T-helper 2 cell treated with Interferon-gamma antibody and Interleukin-4, amounts not matched to agents 5 μg/mL and 100 μg/mL, for 36 hours (primary cell): ENCODE data around the gene BBS1.

Experiments
- DNase-seq: peaks from one replicate; pipeline ENCODE4 v3.0.0; 2021; ENCODE audit warnings: low spot score
- H3K27ac Mint-ChIP-seq: one replicate; pipeline ENCODE4 v1.8.0; 2021; ENCODE audit warnings: mild to moderate bottlenecking, mixed read lengths
- H3K27me3 Mint-ChIP-seq: one replicate; pipeline ENCODE4 v1.8.0; 2021; ENCODE audit warnings: low read depth, mixed read lengths
- H3K36me3 Mint-ChIP-seq: one replicate; pipeline ENCODE4 v1.8.0; 2021; ENCODE audit warnings: low read depth, mixed read lengths
- H3K4me1 Mint-ChIP-seq: one replicate; pipeline ENCODE4 v1.8.0; 2021; ENCODE audit warnings: low read depth, mixed read lengths
- H3K4me3 Mint-ChIP-seq: one replicate; pipeline ENCODE4 v1.8.0; 2022; ENCODE audit warnings: mild to moderate bottlenecking, moderate library complexity, mixed read lengths
- H3K9me3 Mint-ChIP-seq: one replicate; pipeline ENCODE4 v1.8.0; 2021; ENCODE audit warnings: mixed read lengths

The BBS1 gene

DNA sequence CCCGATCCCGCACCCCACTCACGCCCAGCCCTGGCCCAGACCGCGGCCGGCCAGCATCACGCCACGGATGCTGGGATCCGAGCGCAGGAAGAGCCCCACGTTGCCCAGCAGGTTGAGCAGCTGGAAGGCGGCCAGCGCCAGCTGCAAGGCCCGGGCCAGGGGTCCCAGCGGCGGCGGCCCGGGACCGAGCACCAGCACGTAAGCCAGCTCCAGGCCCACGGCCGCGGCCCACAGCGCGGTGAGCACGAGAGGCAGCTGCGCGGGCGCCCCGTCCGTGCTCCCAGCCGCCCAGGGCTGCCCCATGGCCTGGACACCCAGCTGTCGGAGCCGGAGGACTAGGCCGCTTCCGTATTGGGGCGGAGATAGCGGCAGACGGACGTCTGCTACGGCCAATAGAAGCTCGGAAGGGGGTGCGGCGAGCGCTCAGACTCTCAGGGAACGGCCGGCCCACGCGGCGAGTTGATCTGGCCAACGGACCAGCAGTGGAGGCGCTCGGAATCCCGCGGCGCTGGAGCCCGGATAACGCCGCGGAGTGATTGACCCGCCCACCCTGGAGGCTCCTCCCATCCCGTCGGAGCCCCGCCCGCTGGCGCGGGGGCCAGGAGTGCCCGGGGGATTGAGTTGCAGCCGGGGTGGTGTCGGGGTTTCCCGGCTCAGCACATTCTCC lies 35.4 kb downstream of the BBS1 start, which contains the start of gene ZDHHC24:
Gene ZDHHC24 (minus strand): TSS at position 348 of the 667 bp plus-strand sequence. CDS start 45 bp downstream, at position 303.
- no peaks in the 10 kb centered on the region for H3K9me3 Mint-ChIP-seq
- H3K27ac Mint-ChIP-seq: peak within 1 kb of the TSS; percentile 58
- peaks cover 17% of the 10 kb centered on the region for H3K36me3 Mint-ChIP-seq
- peaks cover 9% of the 10 kb centered on the region for H3K4me1 Mint-ChIP-seq
- DNase-seq: peak; percentile 97
- peak within 1 kb of the TSS; percentile 85 for H3K4me3 Mint-ChIP-seq
- H3K27me3 Mint-ChIP-seq: peaks cover 14% of the 10 kb centered on the region

DNA sequence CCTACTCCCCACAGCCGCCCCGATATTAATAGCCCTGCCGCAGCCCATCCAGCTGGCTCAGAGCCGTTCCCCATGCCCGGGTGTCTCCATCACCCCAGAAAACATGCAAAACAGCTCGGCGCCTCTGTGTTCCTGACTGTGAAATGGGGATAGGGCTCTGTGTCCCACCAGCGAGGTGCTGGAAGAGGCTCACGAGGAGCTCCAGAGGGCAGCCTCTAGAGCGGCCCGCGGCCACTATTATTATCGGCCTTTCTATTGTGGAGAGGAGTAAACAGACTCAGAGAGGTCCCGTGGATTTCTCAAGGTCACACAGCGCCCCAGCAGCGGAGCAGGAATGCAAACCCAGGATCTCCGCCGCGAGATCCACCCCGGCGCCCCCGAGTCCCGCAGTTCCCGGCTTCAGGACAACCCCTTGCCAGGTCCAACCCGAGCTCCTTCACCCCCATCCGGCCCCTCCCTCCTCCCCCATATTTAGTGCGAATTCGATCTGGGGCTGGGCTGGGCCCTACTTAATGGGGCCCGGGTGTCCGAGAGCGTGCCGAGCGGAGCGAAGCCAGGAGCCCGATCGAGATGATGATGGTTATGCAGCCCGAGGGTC lies 36.0 kb downstream of the BBS1 start, which contains the start of gene ACTN3:
Gene ACTN3 (plus strand): TSS at position 536 of the 598 bp plus-strand sequence. CDS start 35 bp downstream, at position 571.
- Mint-ChIP-seq H3K4me1 (peaks cover 9% of the 10 kb centered on the region), H3K27me3 (peaks cover 14% of the 10 kb centered on the region), H3K36me3 (peaks cover 16% of the 10 kb centered on the region), H3K27ac (peak within 1 kb of the TSS; percentile 53), H3K9me3 (no peaks in the 10 kb centered on the region), H3K4me3 (peak within 1 kb of the TSS; percentile 84)
- DNase-seq: no peak

DNA sequence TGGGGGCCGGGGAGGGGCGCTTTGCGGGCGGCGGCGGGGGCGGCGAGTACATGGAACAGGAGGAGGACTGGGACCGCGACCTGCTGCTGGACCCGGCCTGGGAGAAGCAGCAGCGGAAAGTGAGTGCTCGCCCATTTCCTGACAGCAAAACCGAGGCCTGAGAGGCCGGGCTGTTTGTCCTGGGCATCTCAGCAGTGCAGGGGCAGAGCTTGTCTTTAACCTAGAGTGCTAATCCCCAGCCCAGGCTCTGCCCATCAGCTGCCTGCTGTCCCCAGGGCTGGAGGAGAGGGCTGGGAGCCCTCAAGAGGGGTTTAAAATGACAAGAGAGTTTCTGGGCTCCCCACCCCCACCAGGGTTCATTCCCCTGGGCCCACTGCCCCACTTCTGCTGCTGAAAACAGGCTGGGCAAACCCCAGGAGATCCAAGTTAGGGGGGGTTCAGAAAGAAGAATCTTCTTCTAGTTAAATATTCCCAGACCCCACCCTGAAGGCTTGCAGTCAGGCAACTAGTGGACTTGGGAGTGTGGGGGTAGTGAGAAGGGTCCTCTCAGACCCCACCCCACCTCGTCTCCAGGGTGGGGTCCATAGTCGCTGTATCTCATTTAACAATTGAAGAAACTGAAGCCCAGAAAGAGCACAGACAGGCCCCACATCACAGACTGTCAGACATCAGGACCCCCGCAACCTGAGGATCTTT lies 36.7 kb downstream of the BBS1 start:
- no peaks in the 10 kb centered on the region for H3K9me3 Mint-ChIP-seq
- no peak for DNase-seq
- H3K27ac Mint-ChIP-seq: no peak overlapping the region
- H3K27me3 Mint-ChIP-seq: peaks cover 14% of the 10 kb centered on the region
- peaks cover 11% of the 10 kb centered on the region for H3K36me3 Mint-ChIP-seq
- peaks cover 9% of the 10 kb centered on the region for H3K4me1 Mint-ChIP-seq
- peak overlapping the region; percentile 84 for H3K4me3 Mint-ChIP-seq

DNA sequence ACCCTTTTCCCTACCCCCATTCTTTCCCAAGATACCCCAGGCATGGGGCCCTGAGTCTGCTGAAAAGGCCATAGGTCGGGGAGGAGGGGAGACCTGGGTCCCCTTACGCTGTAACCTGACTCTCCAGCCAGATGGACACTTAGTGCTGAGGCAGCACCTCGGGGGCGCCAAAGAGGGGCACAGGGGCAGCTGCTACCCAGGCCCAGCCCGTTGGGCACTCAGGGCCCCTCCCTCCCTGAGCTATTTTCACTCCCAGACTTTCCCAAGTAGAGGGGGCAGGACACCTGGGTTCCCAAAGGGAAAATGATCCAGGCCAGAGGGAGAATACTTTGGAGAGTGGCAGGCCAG lies 37.2 kb downstream of the BBS1 start:
- peaks cover 14% of the 10 kb centered on the region for H3K27me3 Mint-ChIP-seq
- H3K9me3 Mint-ChIP-seq: no peaks in the 10 kb centered on the region
- peaks cover 9% of the 10 kb centered on the region for H3K4me1 Mint-ChIP-seq
- no peak overlapping the region for H3K27ac Mint-ChIP-seq
- H3K4me3 Mint-ChIP-seq: no peak overlapping the region
- peaks cover 6% of the 10 kb centered on the region for H3K36me3 Mint-ChIP-seq
- DNase-seq: no peak

DNA sequence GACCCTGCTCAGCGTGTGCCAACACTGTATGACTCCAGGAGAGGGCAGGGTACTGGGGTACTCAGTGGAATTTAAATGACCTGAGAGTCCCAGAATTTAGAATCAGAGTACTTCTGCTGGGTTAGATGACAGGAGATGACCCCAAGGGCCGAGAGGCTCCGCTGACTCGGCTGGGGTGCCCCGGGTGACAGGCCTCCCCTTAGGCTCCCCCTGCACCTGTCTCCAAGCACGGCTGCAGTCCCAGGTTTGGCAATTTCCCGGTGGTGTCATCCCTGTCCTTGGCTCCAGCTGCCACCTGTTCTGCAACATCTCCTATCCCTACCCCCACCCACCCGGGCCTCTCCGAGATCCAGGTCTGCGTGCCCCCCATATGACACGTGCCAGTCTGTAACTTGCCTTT lies 37.6 kb downstream of the BBS1 start:
- no peak overlapping the region for H3K4me3 Mint-ChIP-seq
- H3K36me3 Mint-ChIP-seq: peaks cover 3% of the 10 kb centered on the region

DNA sequence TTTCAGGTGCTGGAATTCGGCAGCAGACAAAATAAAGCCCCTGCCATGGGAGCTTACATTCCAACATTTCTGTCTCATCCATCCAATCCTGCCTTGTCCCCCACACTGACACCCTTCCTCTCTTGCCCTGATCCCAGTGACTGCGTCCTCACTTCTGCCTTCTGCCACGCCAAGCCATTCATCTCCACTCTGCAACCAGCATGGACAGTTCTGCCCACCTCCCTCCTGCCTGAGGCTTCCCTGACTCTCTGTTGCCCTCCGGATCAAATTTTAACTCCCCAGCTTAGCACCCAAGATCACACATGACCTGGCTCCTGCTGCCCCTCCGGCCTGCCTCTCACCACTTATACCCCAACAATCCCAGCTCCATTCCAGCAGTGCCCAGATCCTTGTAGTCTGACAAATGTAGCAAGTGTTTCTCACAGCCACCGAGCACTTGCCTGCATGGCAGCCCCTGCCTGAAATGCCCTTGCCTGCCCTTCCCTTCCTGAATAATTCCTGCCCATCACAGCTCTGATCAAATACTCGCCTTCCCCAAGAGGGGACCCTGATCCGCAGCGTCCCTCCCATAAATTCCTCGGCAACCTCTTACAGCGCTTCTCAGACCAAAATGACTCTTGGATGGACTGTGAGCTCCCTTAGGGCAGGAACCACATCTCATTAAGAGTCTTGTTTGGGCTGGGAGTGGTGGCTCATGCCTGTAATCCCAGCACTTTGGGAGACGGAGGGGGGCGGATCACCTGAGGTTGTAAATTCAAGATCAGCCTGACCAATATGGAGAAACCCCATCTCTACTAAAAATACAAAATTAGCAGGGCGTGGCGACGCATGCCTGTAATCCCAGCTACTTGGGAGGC lies 38.6 kb downstream of the BBS1 start:
- Mint-ChIP-seq H3K4me3 (no peak overlapping the region), H3K9me3 (no peaks in the 10 kb centered on the region), H3K27ac (no peak overlapping the region), H3K27me3 (peaks cover 14% of the 10 kb centered on the region), H3K4me1 (peaks cover 7% of the 10 kb centered on the region), H3K36me3 (no peaks in the 10 kb centered on the region)
- no peak for DNase-seq

More for the DNA sequence above, 37.6 kb downstream of the BBS1 start:
- H3K4me1 Mint-ChIP-seq: peaks cover 9% of the 10 kb centered on the region
- H3K9me3 Mint-ChIP-seq: no peaks in the 10 kb centered on the region
- no peak overlapping the region for H3K27ac Mint-ChIP-seq
- no peak for DNase-seq
- peaks cover 14% of the 10 kb centered on the region for H3K27me3 Mint-ChIP-seq

DNA sequence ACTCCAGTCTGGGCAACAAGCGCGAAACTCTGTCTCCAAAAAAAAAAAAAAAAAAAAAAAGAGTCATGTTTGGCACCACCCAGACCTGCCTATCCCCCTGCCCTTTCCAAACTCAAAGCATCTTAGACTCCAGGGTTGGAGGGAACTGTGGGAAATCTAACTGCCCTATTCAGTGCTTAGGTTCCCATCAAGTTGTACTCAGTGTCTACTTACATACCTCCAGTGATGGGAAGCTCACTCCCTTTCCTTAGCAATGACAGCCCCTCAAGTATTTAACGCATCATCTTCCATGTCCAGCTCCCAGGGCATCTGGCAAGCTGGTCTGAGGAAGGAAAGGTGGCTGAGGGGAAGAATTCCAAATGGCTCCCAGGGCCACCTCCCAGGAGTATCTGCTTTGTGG lies 39.3 kb downstream of the BBS1 start:
- Mint-ChIP-seq H3K4me1 (peaks cover 2% of the 10 kb centered on the region), H3K27ac (no peak overlapping the region), H3K36me3 (no peaks in the 10 kb centered on the region), H3K9me3 (no peaks in the 10 kb centered on the region), H3K4me3 (no peak overlapping the region), H3K27me3 (peaks cover 14% of the 10 kb centered on the region)
- no peak for DNase-seq

DNA sequence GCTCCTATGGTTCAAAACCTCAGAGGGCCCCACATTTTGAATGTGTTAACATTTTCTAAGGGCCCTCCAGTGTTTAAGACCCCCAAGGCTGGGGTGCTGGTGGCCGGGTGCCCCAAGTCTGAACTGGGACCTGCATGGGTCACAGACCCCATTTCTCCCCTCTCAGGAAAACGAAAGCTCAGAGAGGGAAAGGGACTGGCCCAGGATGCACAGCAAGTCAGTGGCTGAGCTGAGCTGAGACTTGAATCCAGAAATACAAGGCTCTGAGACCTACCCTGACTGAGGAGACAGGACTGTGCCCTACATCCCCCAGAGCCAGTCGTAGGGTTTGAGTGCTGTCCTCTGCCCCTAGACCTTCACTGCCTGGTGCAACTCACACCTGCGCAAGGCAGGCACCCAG lies 40.5 kb downstream of the BBS1 start:
- DNase-seq: no peak
- Mint-ChIP-seq H3K36me3 (no peaks in the 10 kb centered on the region), H3K4me3 (no peak overlapping the region), H3K27ac (no peak overlapping the region), H3K27me3 (peaks cover 14% of the 10 kb centered on the region), H3K4me1 (no peaks in the 10 kb centered on the region), H3K9me3 (no peaks in the 10 kb centered on the region)

DNA sequence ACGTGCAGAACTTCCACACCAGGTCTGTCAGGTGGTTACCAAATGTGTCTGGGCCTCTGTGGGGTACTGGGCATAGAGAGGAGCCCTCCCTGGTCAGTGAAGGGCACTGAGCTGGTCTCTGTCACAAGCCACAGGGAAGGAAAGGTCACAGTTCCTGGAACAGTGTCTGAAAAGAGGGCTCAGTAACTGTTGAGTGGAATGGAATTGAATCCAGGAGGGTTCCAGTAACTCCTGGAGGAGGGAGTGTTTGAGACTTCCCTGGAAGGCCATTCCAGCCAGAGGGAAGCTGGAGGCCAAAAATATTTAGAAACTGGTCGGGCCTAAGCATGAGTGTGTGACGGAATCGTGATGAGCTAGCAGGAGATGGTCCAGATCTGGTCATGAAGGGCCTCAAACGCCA lies 44.2 kb downstream of the BBS1 start:
- H3K27ac Mint-ChIP-seq: no peak overlapping the region
- H3K36me3 Mint-ChIP-seq: no peaks in the 10 kb centered on the region
- no peaks in the 10 kb centered on the region for H3K4me1 Mint-ChIP-seq
- no peak for DNase-seq
- H3K27me3 Mint-ChIP-seq: peaks cover 12% of the 10 kb centered on the region
- no peak overlapping the region for H3K4me3 Mint-ChIP-seq
- H3K9me3 Mint-ChIP-seq: no peaks in the 10 kb centered on the region

DNA sequence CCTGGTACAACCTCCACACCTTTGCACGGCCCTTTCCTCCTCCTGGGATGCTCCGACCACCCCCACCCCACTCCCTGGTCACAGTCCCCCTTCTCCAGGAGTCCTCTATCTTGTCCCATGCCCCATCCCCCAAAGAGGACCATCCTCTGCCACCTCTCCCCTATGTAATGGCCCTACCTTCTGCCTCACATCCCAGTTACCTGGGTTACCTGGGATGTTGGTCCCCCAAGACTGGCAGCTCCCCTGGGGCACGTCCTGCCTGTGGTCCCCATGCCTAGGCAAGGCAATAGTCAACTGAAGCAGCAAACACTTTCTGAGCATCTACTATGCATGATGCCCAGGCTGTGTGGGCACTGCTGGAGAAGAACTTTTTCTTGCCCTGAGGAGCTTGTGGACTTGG lies 45.0 kb downstream of the BBS1 start:
- Mint-ChIP-seq H3K9me3 (no peaks in the 10 kb centered on the region), H3K27ac (no peak overlapping the region), H3K27me3 (peaks cover 8% of the 10 kb centered on the region), H3K4me3 (no peak overlapping the region), H3K36me3 (no peaks in the 10 kb centered on the region), H3K4me1 (no peaks in the 10 kb centered on the region)
- DNase-seq: no peak

DNA sequence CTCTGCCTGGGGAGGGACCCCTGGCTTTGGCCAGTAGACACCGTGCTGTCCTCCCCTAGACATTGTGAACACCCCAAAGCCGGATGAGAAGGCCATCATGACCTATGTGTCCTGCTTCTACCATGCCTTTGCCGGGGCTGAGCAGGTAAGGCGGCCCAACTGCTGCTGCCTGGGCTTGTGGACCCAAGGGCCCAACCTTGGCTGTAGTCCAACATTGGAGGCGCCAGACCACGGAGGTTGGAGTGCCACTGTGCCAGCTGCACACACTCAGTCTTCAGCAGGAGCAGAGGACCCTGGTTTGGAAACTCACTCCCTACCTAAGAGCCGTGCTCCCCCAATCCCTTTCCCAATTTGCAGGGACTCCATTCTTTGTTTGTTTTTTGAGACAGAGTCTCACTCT lies 45.7 kb downstream of the BBS1 start:
- Mint-ChIP-seq H3K27ac (no peak overlapping the region), H3K9me3 (no peaks in the 10 kb centered on the region), H3K27me3 (peaks cover 8% of the 10 kb centered on the region), H3K4me1 (no peaks in the 10 kb centered on the region), H3K36me3 (no peaks in the 10 kb centered on the region), H3K4me3 (no peak overlapping the region)
- DNase-seq: no peak

DNA sequence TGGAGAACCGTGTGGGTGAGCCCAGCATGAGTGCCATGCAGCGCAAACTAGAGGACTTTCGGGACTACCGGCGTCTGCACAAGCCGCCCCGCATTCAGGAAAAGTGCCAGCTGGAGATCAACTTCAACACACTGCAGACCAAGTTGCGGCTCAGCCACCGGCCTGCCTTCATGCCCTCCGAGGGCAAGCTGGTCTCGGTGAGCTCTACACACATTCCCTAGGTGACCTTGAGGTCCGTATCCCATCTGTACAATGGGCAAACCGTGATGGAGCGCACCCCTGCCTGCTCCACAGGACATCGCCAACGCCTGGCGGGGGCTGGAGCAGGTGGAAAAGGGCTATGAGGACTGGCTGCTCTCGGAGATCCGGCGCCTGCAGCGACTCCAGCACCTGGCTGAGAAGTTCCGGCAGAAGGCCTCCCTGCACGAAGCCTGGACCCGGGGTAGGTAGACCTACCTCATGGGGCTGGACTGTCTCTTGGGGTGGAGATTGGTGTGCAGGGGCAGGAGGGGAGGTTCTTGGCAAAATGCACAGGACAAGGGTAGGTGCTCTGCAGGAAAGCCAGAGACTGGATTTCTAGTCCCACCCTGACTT lies 47.4 kb downstream of the BBS1 start:
- H3K4me1 Mint-ChIP-seq: no peaks in the 10 kb centered on the region
- no peak overlapping the region for H3K27ac Mint-ChIP-seq
- no peaks in the 10 kb centered on the region for H3K36me3 Mint-ChIP-seq
- no peak overlapping the region for H3K4me3 Mint-ChIP-seq
- no peak for DNase-seq
- peaks cover 8% of the 10 kb centered on the region for H3K27me3 Mint-ChIP-seq
- no peaks in the 10 kb centered on the region for H3K9me3 Mint-ChIP-seq

DNA sequence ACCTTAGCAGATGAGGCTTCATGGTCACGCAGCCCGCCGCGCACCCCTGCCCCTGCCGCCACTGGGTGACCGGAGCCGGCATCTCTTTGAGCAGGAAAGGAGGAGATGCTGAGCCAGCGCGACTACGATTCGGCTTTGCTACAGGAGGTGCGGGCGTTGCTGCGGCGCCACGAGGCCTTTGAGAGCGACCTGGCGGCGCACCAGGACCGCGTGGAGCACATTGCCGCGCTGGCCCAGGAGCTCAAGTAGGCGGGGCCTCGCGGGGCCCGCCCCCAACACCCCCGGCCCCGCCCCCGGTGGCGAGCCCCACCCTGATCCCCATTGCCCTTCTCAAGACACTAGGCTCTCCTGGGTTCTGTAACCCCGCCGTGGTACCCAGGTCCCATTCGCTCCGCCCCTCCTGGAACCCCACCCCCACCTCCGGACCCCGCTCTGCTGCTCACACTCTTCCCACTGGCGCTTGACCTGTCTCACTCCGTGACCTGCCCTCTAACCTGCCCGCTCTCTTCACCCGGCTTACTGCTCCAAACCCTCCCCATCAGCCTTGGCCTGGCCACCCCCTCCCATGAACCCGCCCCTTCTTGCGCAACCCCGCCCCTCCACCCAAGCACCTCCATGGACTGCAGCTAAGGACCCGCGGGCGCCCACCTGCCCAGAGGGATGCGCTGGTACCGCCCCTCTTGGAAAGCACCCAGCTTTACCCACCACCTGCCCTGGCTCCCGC lies 48.9 kb downstream of the BBS1 start:
- no peak overlapping the region for H3K4me3 Mint-ChIP-seq
- DNase-seq: no peak
- H3K4me1 Mint-ChIP-seq: no peaks in the 10 kb centered on the region
- H3K9me3 Mint-ChIP-seq: no peaks in the 10 kb centered on the region
- no peaks in the 10 kb centered on the region for H3K36me3 Mint-ChIP-seq
- H3K27me3 Mint-ChIP-seq: peaks cover 8% of the 10 kb centered on the region
- H3K27ac Mint-ChIP-seq: no peak overlapping the region
